ENCODE measurements around the gene SNX18.
A peak's percentile ranks its signal among the peaks of the same experiment; 100 is the strongest.
"Not testable (repeated sequence)": the region's sequence is repeated elsewhere in the genome, so short reads cannot be mapped to it uniquely, and the experiment has no call there.

Gene SNX18

GRCh38 chr5:54517512-54518145 is at the start of gene SNX18:
Gene SNX18 (plus strand): TSS chr5:54517759. CDS start chr5:54517953, 194 bp downstream.
- DNase-seq (ENCODE audit: low spot score): peak; percentile 71

GRCh38 chr5:54469622-54470021 is 47.9 kb upstream of the SNX18 start:
- no peak for DNase-seq (ENCODE audit: low spot score)

- DNase-seq (ENCODE audit: low spot score): no peak
These were observed 47.4 kb upstream of the SNX18 start for GRCh38 chr5:54470128-54470527.

GRCh38 chr5:54470677-54471076 is 46.9 kb upstream of the SNX18 start:
- no peak for DNase-seq (ENCODE audit: low spot score)

- no peak for DNase-seq (ENCODE audit: low spot score)
These were observed 46.2 kb upstream of the SNX18 start for GRCh38 chr5:54471398-54471797.

- DNase-seq (ENCODE audit: low spot score): no peak
These were observed 40.9 kb upstream of the SNX18 start for GRCh38 chr5:54476682-54477081.

- DNase-seq (ENCODE audit: low spot score): no peak
These were observed 39.5 kb upstream of the SNX18 start for GRCh38 chr5:54477941-54478478.

- DNase-seq (ENCODE audit: low spot score): no peak
These were observed 37.3 kb upstream of the SNX18 start for GRCh38 chr5:54480296-54480695.

- DNase-seq (ENCODE audit: low spot score): no peak
These were observed 33.2 kb upstream of the SNX18 start for GRCh38 chr5:54484219-54484894.

GRCh38 chr5:54485659-54486058 is 31.9 kb upstream of the SNX18 start:
- not testable (repeated sequence) for DNase-seq (ENCODE audit: low spot score)

- not testable (repeated sequence) for DNase-seq (ENCODE audit: low spot score)
These were observed 27.9 kb upstream of the SNX18 start for GRCh38 chr5:54489648-54489979.

GRCh38 chr5:54491326-54491725 is 26.2 kb upstream of the SNX18 start:
- DNase-seq (ENCODE audit: low spot score): no peak

GRCh38 chr5:54492178-54492577 is 25.4 kb upstream of the SNX18 start:
- DNase-seq (ENCODE audit: low spot score): no peak

- no peak for DNase-seq (ENCODE audit: low spot score)
These were observed 22.5 kb upstream of the SNX18 start for GRCh38 chr5:54495027-54495426.

- DNase-seq (ENCODE audit: low spot score): no peak
These were observed 3.3 kb upstream of the SNX18 start for GRCh38 chr5:54514291-54514690.

- no peak for DNase-seq (ENCODE audit: low spot score)
These were observed 2.6 kb upstream of the SNX18 start for GRCh38 chr5:54514841-54515432.

- no peak for DNase-seq (ENCODE audit: low spot score)
These were observed 1.9 kb upstream of the SNX18 start for GRCh38 chr5:54515634-54516033.

- no peak for DNase-seq (ENCODE audit: low spot score)
These were observed 1.4 kb upstream of the SNX18 start for GRCh38 chr5:54516051-54516655.

GRCh38 chr5:54517174-54517511 is 416 bp upstream of the SNX18 start:
- DNase-seq (ENCODE audit: low spot score): no peak

GRCh38 chr5:54518146-54518817 is 723 bp downstream of the SNX18 start:
- no peak for DNase-seq (ENCODE audit: low spot score)

- no peak for DNase-seq (ENCODE audit: low spot score)
These were observed 1.4 kb downstream of the SNX18 start for GRCh38 chr5:54518818-54519508.

GRCh38 chr5:54519509-54519876 is 1.9 kb downstream of the SNX18 start:
- DNase-seq (ENCODE audit: low spot score): no peak
